Small intestine (tissue), 7 donors: ENCODE measurements around the gene NUP210. TPM values are rescaled to one million over a fixed set of nuclear protein-coding genes. Genes with fewer than 3 reads are reported as not detected.

Experiments used
- DNase-seq, 2 donors: peaks; one replicate each; pipeline versions ENCODE4 v3.0.0 to v3.0.0-alpha.2; 2013
- FAIRE-seq: peaks from 2 replicates; lab custom pipeline; 2012; peaks lifted over from hg19 to GRCh38; lab: Jason Lieb, UNC
- H3K27ac ChIP-seq, 3 donors: one replicate each; pipeline ENCODE4 v1.5.1; 2013; ENCODE audit warnings: low read length in 2 of 3, mild to moderate bottlenecking in 2 of 3, control low read depth in 1 of 3, inconsistent platforms in 1 of 3, low read depth in 1 of 3, moderate library complexity in 1 of 3
- H3K27me3 ChIP-seq, 3 donors: one replicate each; pipeline ENCODE4 v1.6.1; 2013; ENCODE audit warnings: low read length in 3 of 3, inconsistent platforms in 1 of 3; ENCODE audit not compliant: control insufficient read depth in 3 of 3, insufficient read depth in 3 of 3
- H3K36me3 ChIP-seq, 3 donors: one replicate each; pipeline ENCODE4 v1.6.1; 2013; ENCODE audit warnings: low read length in 3 of 3, inconsistent platforms in 1 of 3, low read depth in 1 of 3, mild to moderate bottlenecking in 1 of 3, moderate library complexity in 1 of 3; ENCODE audit not compliant: control insufficient read depth in 3 of 3, insufficient read depth in 2 of 3
- H3K4me1 ChIP-seq, 3 donors: one replicate each; pipeline ENCODE4 v1.6.1; 2013; ENCODE audit warnings: low read length in 2 of 3, inconsistent platforms in 1 of 3, low read depth in 1 of 3, mild to moderate bottlenecking in 1 of 3, moderate library complexity in 1 of 3; ENCODE audit not compliant: control insufficient read depth in 3 of 3, insufficient read depth in 2 of 3
- H3K4me3 ChIP-seq, 3 donors: one replicate each; pipeline ENCODE4 v1.5.1; 2013; ENCODE audit warnings: low read length in 3 of 3, control low read depth in 1 of 3, inconsistent platforms in 1 of 3, low read depth in 1 of 3, mild to moderate bottlenecking in 1 of 3, moderate library complexity in 1 of 3
- H3K9me3 ChIP-seq, 2 donors: one replicate each; pipeline ENCODE4 v1.6.1; 2013; ENCODE audit warnings: low read depth in 1 of 2, low read length in 1 of 2; ENCODE audit not compliant: control insufficient read depth in 2 of 2, insufficient read depth in 1 of 2
- WGBS, 3 donors: extraction: QIAGEN DNeasy Blood & Tissue Kit; methylation state at CpG; one replicate each; pipeline ENCODE4 v1.1.7; 2013; 5-methylcytosine and 5-hydroxymethylcytosine counted together
- polyA plus RNA-seq, 4 donors: library from polyadenylated mRNA; stranded (reverse) in 3 of 4; unstranded in 1 of 4; fragments of 200-250 nt in 3 of 4; fragments of 120-200 nt in 1 of 4; gene quantifications; one replicate each; pipeline versions ENCODE4 v1.2.1 to v1.2.3, GENCODE V29; 2013
- donor health status: healthy with polysubstance abuse.
- donor health status: control.
- donor health status: control.
- donor health status: Bipolar disorder and iron deficiency.
- donor health status: healthy.

Gene NUP210
- polyA plus RNA-seq, 4 donors: 0.22 to 36.4 (median 5.6) TPM

DNA sequence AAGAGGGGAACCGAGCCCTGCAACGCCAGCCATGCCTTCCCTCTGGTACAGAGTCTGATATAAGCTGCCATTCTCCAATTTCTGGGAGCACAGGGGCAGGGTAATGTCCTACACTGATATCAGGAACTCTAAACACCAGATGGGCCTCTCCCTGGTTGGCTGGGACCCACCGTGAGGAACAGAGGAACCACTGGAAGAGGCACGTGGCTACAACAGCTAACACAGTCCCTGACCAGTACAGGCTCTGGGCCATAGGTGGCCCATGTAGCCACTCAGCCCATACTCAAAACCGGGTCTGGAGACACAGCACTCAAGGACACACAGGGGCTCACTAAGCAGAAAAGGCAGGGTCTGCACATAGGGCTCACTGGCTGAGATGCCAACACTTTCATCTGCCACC, 13.9 kb downstream of the NUP210 start:
- 76 to 86% (median 78%) methylated on average over 5 of the region's 5 CpGs for WGBS, 3 donors
- no peak for FAIRE-seq
- peaks cover 0 to 11% (median 0%) of the 10 kb centered on the region in 3 donors for H3K36me3 ChIP-seq
- DNase-seq: no peak
- H3K9me3 ChIP-seq: peaks cover 0 to 26% of the 10 kb centered on the region in 2 donors
- H3K4me1 ChIP-seq: no peaks in the 10 kb centered on the region
- no peaks in the 10 kb centered on the region for H3K27me3 ChIP-seq
- H3K4me3 ChIP-seq: no peak overlapping the region
- H3K27ac ChIP-seq: no peak overlapping the region

DNA sequence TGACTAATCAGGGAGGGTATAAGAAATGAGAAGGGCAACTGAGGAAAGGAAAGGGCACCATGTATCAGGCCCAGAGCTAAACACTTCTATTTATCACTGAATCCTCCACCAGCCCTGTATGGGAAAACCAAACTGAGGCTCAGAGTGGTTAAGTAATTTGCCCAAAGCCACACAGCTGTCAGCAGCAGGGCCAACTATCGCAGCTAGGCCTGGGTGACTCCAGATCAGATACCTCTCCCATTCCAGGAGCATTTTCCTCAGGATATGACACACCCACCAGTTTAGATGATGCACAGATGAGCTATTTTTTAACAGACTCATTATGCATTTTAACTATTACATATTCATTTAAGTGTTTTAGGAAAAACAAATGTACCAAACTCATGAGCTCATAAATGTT, 14.5 kb downstream of the NUP210 start:
- DNase-seq: no peak
- no peaks in the 10 kb centered on the region for H3K4me1 ChIP-seq
- H3K4me3 ChIP-seq: no peak overlapping the region
- WGBS, 3 donors: 89 to 100% (median 98%) methylated on average over 1 of the region's 1 CpG
- H3K27ac ChIP-seq: no peak overlapping the region
- no peaks in the 10 kb centered on the region for H3K27me3 ChIP-seq
- no peak for FAIRE-seq
- peaks cover 0 to 11% (median 0%) of the 10 kb centered on the region in 3 donors for H3K36me3 ChIP-seq
- peaks cover 0 to 26% of the 10 kb centered on the region in 2 donors for H3K9me3 ChIP-seq

DNA sequence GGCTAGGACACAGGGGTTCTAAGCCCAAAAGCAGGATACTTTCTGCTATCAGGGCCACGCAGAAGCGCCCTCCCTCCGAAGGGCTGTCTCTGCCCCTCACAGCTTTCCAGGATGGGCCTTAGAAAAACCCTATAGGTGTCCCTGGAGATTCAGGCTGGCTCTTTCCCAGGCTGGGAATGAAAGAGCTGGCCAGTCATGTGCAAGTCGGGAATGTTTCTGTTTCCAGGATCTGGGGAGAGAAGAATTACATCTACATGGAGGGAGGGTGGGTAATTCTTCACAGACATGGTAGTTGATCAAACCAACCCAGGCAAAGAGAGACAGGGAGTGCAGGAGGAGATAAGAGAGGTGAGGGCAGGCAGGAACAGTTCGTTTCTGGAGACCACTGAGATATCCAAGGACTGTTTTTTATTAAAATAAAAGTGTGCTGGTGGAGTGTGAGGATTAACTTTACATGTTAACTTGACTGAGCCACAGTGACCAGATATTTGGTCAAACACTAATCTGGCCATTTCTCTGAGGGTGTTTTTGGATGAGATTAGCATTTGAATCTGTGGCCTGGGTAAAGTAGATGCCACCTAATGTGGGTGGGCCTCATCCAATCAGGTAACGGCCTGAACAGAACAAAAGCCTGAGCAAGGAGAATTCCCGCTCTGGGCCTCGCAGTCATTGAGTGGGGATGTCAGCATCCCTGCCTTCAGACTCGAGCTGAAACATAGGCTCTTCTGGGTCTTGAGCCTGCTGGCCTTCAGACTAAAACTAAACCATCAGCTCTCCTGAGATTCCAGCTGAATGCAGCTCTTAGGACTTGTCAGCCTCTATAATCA, 15.3 kb downstream of the NUP210 start:
- Histone ChIP-seq H3K4me3 (no peak overlapping the region), H3K27me3 (no peaks in the 10 kb centered on the region), H3K4me1 (no peaks in the 10 kb centered on the region), H3K36me3 (peaks cover 0 to 14% (median 0%) of the 10 kb centered on the region in 3 donors), H3K9me3 (peaks cover 0 to 26% of the 10 kb centered on the region in 2 donors), H3K27ac (no peak overlapping the region)
- FAIRE-seq (no peak), DNase-seq (no peak)
- WGBS, 3 donors: 86 to 90% (median 88%) methylated on average over 9 of the region's 9 CpGs

DNA sequence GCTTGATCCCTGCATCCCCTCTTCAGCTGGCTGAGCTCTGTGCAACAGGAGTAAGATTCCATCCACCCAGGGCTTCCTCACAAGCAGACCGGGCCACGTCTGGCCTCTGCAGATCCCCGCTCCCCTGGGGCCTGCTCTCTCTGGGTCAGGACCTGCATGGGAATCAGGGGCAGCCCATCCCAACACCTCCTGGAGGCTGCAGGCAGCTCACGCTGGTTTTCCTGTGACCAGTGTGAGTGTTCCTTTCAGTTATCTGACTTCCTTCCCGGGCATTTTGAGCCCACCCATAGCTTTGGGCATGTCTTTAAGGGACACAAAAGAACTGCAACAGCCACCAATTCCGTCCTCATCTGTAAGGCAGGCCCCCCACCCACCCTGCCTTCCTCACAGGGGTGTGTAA, 16.3 kb downstream of the NUP210 start:
- H3K4me1 ChIP-seq: no peaks in the 10 kb centered on the region
- H3K4me3 ChIP-seq: no peak overlapping the region
- H3K36me3 ChIP-seq: peaks cover 0 to 13% (median 0%) of the 10 kb centered on the region in 3 donors
- no peak overlapping the region for H3K27ac ChIP-seq
- DNase-seq (no peak), FAIRE-seq (no peak)
- H3K9me3 ChIP-seq: peaks cover 0 to 22% of the 10 kb centered on the region in 2 donors
- H3K27me3 ChIP-seq: no peaks in the 10 kb centered on the region
- WGBS, 3 donors: 78 to 87% (median 87%) methylated on average over 6 of the region's 6 CpGs

DNA sequence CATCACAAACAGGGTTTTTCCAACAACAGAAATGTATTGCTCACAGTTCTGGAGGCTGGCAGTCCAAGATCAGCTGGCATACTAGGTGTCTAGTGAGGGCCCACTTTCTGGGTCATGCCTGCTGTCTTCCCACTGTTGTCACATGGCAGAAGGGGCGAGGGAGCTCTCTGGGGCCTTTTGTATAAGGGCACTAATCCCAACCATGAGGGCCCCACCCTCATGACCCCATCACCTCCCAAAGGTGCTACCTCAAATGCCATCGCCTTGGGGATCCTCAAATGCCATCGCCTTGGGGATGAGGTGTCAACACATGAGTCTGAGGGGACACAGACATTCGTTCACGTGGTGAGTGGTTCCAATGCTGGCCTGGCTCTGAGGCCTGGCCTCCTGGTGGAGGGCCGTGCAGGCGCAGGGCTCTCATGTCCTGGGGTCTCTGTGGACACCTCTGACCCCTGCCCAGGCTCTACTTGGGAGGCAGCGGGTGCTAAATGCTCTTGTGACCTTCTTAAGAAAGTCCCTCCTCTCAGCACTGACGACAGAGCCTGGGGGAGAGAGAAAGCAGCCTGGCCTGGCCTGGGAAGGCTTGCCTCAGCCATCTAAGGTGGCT, 16.8 kb downstream of the NUP210 start:
- H3K27me3 ChIP-seq: no peaks in the 10 kb centered on the region
- no peak for FAIRE-seq
- H3K4me1 ChIP-seq: no peaks in the 10 kb centered on the region
- H3K27ac ChIP-seq: no peak overlapping the region
- H3K4me3 ChIP-seq: no peak overlapping the region
- no peak for DNase-seq
- peaks cover 0 to 15% (median 0%) of the 10 kb centered on the region in 3 donors for H3K36me3 ChIP-seq
- H3K9me3 ChIP-seq: peaks cover 0 to 16% of the 10 kb centered on the region in 2 donors
- WGBS, 3 donors: 94 to 98% (median 97%) methylated on average over 9 of the region's 9 CpGs

DNA sequence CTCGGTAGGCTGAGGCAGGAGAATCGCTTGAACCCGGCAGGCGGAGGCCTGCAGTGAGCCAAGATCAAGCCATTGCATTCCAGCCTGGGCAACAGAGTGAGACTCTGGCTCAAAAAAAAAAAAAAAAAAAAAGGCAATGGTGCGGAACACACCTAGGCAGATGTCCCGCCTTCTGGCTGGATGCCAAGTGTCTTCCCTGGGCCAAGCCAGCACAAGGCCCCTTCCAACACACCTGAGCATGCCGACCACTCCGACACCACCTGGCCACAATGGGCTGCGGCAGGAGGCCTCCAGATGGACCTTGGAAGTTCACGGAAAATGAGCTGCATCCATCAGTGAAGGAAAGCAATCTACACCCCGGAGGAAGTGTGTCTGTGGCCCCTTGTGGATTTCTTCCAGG, 19.0 kb downstream of the NUP210 start:
- no peaks in the 10 kb centered on the region for H3K4me1 ChIP-seq
- no peak overlapping the region for H3K27ac ChIP-seq
- no peak for FAIRE-seq
- DNase-seq: no peak
- peaks cover 0 to 8% of the 10 kb centered on the region in 2 donors for H3K9me3 ChIP-seq
- WGBS, 3 donors: 79 to 88% (median 86%) methylated on average over 7 to 11 of the region's 11 CpGs
- no peak overlapping the region for H3K4me3 ChIP-seq
- no peaks in the 10 kb centered on the region for H3K27me3 ChIP-seq
- peaks cover 0 to 23% (median 0%) of the 10 kb centered on the region in 3 donors for H3K36me3 ChIP-seq

DNA sequence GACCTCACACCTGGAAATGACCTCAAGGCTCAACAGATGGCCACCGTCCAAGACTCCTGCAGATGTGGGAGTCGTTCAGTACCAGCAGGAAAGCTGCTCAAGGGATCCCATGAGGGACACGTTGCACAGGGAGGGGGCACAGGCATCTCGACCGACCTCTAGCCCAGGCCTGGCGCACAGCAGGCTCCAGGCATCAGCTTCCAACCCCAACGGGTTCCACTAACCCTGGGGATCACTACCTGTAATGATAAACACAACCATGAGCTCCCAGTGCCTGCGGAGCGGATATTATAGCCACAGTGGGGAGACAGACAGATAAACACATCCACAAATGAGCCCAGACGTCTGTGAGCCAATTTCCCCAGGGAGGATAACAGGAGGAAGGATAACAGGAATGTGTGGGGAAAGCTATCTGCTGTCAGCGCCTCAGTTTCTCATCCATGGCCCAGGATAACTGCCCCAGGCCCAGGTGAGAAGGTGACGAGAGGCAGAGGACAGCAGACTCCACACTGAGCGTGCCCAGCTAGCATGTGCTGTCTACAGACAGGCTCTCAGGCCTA, 19.9 kb downstream of the NUP210 start:
- H3K36me3 ChIP-seq: peaks cover 0 to 25% (median 0%) of the 10 kb centered on the region in 3 donors
- DNase-seq (no peak), FAIRE-seq (no peak)
- no peaks in the 10 kb centered on the region for H3K27me3 ChIP-seq
- no peaks in the 10 kb centered on the region for H3K4me1 ChIP-seq
- H3K4me3 ChIP-seq: no peak overlapping the region
- H3K27ac ChIP-seq: no peak overlapping the region
- peaks cover 0 to 8% of the 10 kb centered on the region in 2 donors for H3K9me3 ChIP-seq
- 79 to 82% (median 81%) methylated on average over 12 to 13 of the region's 13 CpGs for WGBS, 3 donors

DNA sequence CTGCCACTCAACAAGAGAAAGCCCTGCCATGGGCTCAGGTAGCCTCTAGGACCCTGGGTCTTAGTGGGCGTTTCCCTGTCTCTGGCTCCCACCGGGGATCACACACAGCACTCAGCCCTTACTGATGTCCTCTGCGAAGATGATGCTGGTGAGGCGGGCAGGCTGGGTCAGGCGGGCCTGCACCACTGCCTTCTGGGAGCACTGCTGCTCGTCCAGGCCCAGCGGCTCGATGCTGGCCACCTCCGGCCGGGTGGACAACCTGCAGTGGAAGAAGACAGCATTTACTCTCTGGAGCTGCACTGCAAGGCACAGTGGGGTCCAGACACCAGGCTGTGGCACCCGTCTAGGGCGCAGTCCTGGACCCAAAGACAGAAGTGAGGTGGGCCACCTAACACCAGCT, 20.5 kb downstream of the NUP210 start:
- WGBS, 3 donors: 93 to 95% (median 93%) methylated on average over 12 of the region's 12 CpGs
- Histone ChIP-seq H3K4me3 (no peak overlapping the region), H3K9me3 (peaks cover 0 to 8% of the 10 kb centered on the region in 2 donors), H3K4me1 (no peaks in the 10 kb centered on the region), H3K36me3 (peaks cover 0 to 29% (median 0%) of the 10 kb centered on the region in 3 donors), H3K27me3 (no peaks in the 10 kb centered on the region), H3K27ac (no peak overlapping the region)
- DNase-seq (no peak), FAIRE-seq (no peak)
